MG63 (cell line): ENCODE data around the gene IGSF21. TPM values are rescaled to one million over a fixed set of nuclear protein-coding genes. Genes with fewer than 3 reads are reported as not detected.
"Not testable (repeated sequence)": the region's sequence is repeated elsewhere in the genome, so short reads cannot be mapped to it uniquely, and the experiment has no call there.

ENCODE experiments used
- DNase-seq: peaks from one replicate; pipeline ENCODE4 v3.0.0-alpha.2; 2020
- H3K27me3 ChIP-seq: fragments of 250-450 bp; sonication (Bioruptor Pico); 2 replicates; pipeline ENCODE4 v1.5.1; 2020; ENCODE audit warnings: mild to moderate bottlenecking, moderate library complexity
- H3K36me3 ChIP-seq: fragments of 250-450 bp; sonication (Bioruptor Pico); 2 replicates; pipeline ENCODE4 v1.5.1; 2020; ENCODE audit warnings: mild to moderate bottlenecking, moderate library complexity
- H3K4me3 ChIP-seq: fragments of 250-450 bp; sonication (Bioruptor Pico); 2 replicates; pipeline ENCODE4 v1.5.1; 2020; ENCODE audit warnings: mild to moderate bottlenecking, moderate library complexity
- H3K9me3 ChIP-seq: fragments of 250-450 bp; sonication (Bioruptor Pico); 2 replicates; pipeline ENCODE4 v1.5.1; 2020; ENCODE audit warnings: mild to moderate bottlenecking, moderate library complexity
- total RNA-seq: library from RNA; depleted of rRNA; stranded (reverse); fragments of >200 nt; shearing (Covaris generic); gene quantifications from 2 replicates; pipeline ENCODE4 v1.2.3, GENCODE V29; 2014; ENCODE audit warnings: low replicate concordance

IGSF21 gene
- total RNA-seq, 1 experiment from 2014 or later, result not detected

- H3K4me3 ChIP-seq, result no peak overlapping the region
- DNase-seq, result peak; percentile 64
- H3K27me3 ChIP-seq, result no peaks in the 10 kb centered on the region
- H3K9me3 ChIP-seq, result no peaks in the 10 kb centered on the region
- H3K36me3 ChIP-seq, result no peaks in the 10 kb centered on the region
Measured at GRCh38 chr1:18149027-18149641, 41.5 kb downstream of the IGSF21 start.

DNA sequence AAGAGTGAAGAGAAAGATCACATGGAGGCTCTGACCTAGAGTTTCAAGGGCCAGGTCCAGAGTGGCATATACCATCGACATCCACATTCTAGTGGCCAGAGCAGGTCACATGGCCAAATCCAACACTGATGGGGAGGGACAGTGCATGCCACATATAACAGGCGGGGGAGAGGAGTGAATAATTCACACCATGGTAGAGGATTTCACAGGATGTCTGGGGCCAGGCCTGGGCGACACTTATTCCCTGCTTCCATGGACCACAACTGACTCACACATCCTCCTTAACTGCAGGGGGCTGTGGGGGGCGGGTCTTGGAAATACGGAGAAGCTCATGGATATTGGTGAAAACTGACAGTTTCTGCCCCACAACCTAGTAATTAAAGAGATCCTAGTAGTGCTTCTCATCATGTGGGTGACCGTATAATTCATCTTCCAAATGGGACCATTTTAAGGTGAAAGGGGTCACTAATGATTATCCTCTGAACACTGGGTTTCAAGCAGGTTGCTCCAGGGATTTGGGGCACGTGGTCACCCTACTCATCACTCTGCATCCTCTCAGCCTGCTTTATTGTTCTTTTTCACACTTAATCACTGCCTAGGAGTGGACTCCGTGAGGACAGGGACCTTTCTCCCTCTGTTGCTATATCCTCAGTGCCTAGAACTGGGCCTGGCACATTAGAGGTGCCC lies 44.0 kb downstream of the IGSF21 start:
- Histone ChIP-seq H3K27me3 (no peaks in the 10 kb centered on the region), H3K36me3 (no peaks in the 10 kb centered on the region), H3K4me3 (no peak overlapping the region), H3K9me3 (no peaks in the 10 kb centered on the region)
- DNase-seq, result no peak

DNA sequence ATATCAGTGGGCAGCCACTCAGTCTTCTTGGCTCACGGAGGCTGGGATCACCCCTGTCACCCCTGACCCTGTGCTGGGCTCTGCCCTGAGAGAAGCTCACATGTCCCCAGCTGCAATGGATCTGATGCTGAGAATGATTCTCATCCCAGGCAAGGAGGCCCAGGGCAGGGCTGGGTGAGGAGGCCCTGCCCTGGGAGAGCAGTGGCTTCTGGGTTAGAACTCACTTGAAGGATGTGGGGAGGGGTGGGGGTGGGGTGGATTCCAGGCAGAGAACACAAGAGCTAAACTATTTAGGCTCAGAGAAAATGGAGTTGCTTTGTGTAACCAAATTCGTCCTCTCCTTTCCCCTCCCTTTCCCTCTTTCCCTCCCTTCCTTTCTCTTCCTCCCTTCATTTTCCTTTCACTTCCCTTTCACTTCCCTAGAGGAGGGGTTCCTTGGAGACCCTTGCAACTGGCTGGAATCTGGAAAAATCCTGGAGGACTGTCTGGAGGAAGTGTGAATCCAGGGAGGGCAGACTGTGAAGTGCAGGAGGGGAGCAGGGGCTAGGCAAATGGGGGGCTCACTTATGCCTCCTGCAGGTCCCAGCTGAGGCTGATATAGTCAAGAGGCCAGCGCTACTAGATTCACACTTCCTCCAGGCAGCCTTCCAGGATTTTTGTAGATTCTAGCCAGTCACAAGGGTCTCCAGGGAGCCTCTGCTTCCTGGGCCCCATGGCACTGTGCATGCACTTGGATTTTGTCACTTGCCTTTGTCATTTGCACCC lies 47.0 kb downstream of the IGSF21 start:
- DNase-seq, result no peak
- no peaks in the 10 kb centered on the region for H3K36me3 ChIP-seq
- H3K27me3 ChIP-seq, result no peaks in the 10 kb centered on the region

GRCh38 chr1:18155881-18156385 lies 48.3 kb downstream of the IGSF21 start:
- Histone ChIP-seq H3K4me3 (no peak overlapping the region), H3K27me3 (no peaks in the 10 kb centered on the region), H3K36me3 (no peaks in the 10 kb centered on the region), H3K9me3 (no peaks in the 10 kb centered on the region)
- DNase-seq, result no peak

More for the DNA sequence above, 47.0 kb downstream of the IGSF21 start:
- H3K4me3 ChIP-seq, result no peak overlapping the region
- H3K9me3 ChIP-seq, result no peaks in the 10 kb centered on the region

DNA sequence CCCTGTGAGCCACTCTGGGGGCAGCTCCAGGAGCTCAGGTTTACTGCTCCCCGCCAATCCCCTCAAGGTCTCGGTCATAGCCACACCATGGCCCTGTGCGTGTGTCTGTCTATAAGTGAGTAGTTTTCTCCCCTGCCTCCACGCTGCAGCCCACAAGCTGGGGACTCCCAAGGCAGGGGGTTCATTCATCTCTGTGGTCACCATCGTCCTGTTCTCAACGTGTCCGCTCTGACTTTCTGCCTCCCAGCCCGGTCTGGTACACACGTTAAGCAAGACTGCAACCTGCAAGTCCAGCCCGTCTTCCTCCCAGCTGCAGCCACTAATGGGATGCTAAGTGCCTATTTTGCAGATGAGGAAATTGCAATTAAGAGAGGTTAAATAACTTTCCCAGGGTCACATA lies 49.8 kb downstream of the IGSF21 start:
- Histone ChIP-seq H3K27me3 (no peaks in the 10 kb centered on the region), H3K36me3 (no peaks in the 10 kb centered on the region), H3K4me3 (no peak overlapping the region), H3K9me3 (no peaks in the 10 kb centered on the region)
- no peak for DNase-seq

GRCh38 chr1:18157968-18158367 lies 50.4 kb downstream of the IGSF21 start:
- no peak for DNase-seq
- no peaks in the 10 kb centered on the region for H3K36me3 ChIP-seq
- H3K4me3 ChIP-seq, result no peak overlapping the region
- no peaks in the 10 kb centered on the region for H3K27me3 ChIP-seq
- H3K9me3 ChIP-seq, result no peaks in the 10 kb centered on the region

DNA sequence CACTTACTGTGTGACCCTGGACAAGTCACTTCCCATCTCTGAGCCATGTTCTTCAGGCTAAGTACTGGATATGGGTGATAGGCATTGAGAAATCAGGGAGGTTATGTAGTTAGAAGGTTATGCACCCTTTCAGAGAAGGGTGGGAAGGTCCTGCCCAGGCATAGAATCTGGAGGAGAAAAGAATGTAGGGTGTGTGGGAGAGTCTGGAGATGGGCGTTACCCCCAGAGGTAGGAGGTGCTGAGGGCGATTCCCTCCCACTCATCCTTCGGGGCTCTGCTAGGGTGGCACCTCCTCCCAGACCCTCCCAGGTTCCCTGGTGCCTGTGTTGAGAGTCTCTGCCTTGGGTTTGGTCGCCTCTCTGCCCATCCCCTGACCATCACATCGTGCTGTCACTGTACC lies 51.1 kb downstream of the IGSF21 start:
- H3K27me3 ChIP-seq, result peaks cover 4% of the 10 kb centered on the region; the same call in 1 of the 2 replicates
- no peaks in the 10 kb centered on the region for H3K9me3 ChIP-seq
- DNase-seq, result no peak
- no peaks in the 10 kb centered on the region for H3K36me3 ChIP-seq
- no peak overlapping the region for H3K4me3 ChIP-seq

GRCh38 chr1:18160290-18160942 lies 52.8 kb downstream of the IGSF21 start:
- peaks cover 8% of the 10 kb centered on the region for H3K27me3 ChIP-seq
- no peaks in the 10 kb centered on the region for H3K36me3 ChIP-seq
- no peak for DNase-seq
- H3K9me3 ChIP-seq, result no peaks in the 10 kb centered on the region
- no peak overlapping the region for H3K4me3 ChIP-seq

- Histone ChIP-seq H3K27me3 (peaks cover 9% of the 10 kb centered on the region), H3K4me3 (no peak overlapping the region), H3K36me3 (no peaks in the 10 kb centered on the region), H3K9me3 (no peaks in the 10 kb centered on the region)
- DNase-seq, result no peak
Measured at GRCh38 chr1:18161690-18162089, 54.1 kb downstream of the IGSF21 start.

GRCh38 chr1:18165640-18166039 lies 58.0 kb downstream of the IGSF21 start:
- not testable (repeated sequence) for DNase-seq, H3K4me3 ChIP-seq, H3K36me3 ChIP-seq, H3K9me3 ChIP-seq
- H3K27me3 ChIP-seq, result peaks cover 12% of the 10 kb centered on the region

DNA sequence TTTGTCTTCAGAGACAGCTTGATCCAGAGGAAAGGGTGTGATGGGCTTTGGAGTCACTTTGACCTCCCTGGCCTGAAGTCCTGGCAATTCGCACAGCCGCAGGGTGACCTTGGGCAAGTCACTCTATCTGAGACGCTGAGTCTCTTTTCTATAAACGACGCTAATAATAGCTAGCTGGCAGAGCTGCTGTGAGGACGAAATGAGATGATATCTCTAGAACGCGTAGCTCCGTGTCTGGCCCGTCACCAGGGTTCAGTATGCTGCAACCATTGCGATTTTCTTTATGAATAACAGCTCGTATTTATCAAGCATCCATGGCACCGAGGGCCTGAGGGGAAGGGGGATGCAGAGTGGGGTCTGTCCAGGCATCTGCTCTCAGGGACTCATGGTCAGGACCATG lies 58.7 kb downstream of the IGSF21 start:
- H3K4me3 ChIP-seq, result no peak overlapping the region
- H3K27me3 ChIP-seq, result peaks cover 12% of the 10 kb centered on the region
- DNase-seq, result no peak
- no peaks in the 10 kb centered on the region for H3K36me3 ChIP-seq
- no peaks in the 10 kb centered on the region for H3K9me3 ChIP-seq

GRCh38 chr1:18166929-18167328 lies 59.3 kb downstream of the IGSF21 start:
- Histone ChIP-seq H3K27me3 (peaks cover 12% of the 10 kb centered on the region), H3K4me3 (no peak overlapping the region), H3K36me3 (no peaks in the 10 kb centered on the region), H3K9me3 (no peaks in the 10 kb centered on the region)
- DNase-seq, result no peak

- Histone ChIP-seq H3K27me3 (peaks cover 4% of the 10 kb centered on the region), H3K36me3 (no peaks in the 10 kb centered on the region), H3K4me3 (no peak overlapping the region), H3K9me3 (no peaks in the 10 kb centered on the region)
- DNase-seq, result no peak
Measured at GRCh38 chr1:18170444-18170843, 62.8 kb downstream of the IGSF21 start.

GRCh38 chr1:18174037-18174436 lies 66.4 kb downstream of the IGSF21 start:
- no peak overlapping the region for H3K4me3 ChIP-seq
- H3K27me3 ChIP-seq, result no peaks in the 10 kb centered on the region; the same call in 1 of the 2 replicates
- H3K36me3 ChIP-seq, result no peaks in the 10 kb centered on the region
- no peaks in the 10 kb centered on the region for H3K9me3 ChIP-seq
- DNase-seq, result no peak

GRCh38 chr1:18175051-18175450 lies 67.5 kb downstream of the IGSF21 start:
- Histone ChIP-seq H3K36me3 (no peaks in the 10 kb centered on the region), H3K27me3 (no peaks in the 10 kb centered on the region; the same call in 1 of the 2 replicates), H3K4me3 (no peak overlapping the region), H3K9me3 (no peaks in the 10 kb centered on the region)
- DNase-seq, result no peak

- Histone ChIP-seq H3K27me3 (no peaks in the 10 kb centered on the region; the same call in 1 of the 2 replicates), H3K36me3 (no peaks in the 10 kb centered on the region), H3K4me3 (no peak overlapping the region), H3K9me3 (no peaks in the 10 kb centered on the region)
- DNase-seq, result no peak
Measured at GRCh38 chr1:18175530-18176377, 68.2 kb downstream of the IGSF21 start.
